ENCODE data around the gene TMEM236.

TMEM236 gene

GRCh38 chr10:17737027-17737965 lies 14.7 kb upstream of the TMEM236 start:
- TF ChIP-seq RAD21 (IDR thresholded peaks at IDR 0.05; ENCODE audit: low read depth) (peak; percentile 41; the same call in 1 of the 2 replicates), TAF1 (IDR thresholded peaks at IDR 0.05; ENCODE audit: low read depth) (no peak)

DNA sequence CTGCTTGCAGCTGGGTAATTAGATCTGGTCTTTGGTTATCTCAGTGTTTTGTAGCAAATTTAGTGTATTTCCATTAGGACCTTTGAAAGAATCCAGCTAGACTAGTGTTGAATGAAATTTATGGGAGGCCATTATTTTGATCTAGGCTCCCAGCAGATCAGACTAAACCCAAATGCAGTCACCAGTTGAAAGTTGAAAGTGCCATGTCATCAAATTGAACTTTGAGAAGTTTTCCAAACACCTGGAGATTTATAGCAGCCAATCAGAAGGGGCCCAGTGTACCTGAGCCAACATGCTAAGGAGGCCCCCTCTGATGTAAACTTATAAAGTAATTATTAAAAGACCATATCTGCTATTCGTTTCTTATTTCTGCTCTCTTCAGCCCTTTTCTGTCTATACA lies 11.3 kb upstream of the TMEM236 start:
- no peak for TF ChIP-seq ZBTB7A (IDR thresholded peaks at IDR 0.05; ENCODE audit: low read depth)
- TF ChIP-seq, protein P1, sequence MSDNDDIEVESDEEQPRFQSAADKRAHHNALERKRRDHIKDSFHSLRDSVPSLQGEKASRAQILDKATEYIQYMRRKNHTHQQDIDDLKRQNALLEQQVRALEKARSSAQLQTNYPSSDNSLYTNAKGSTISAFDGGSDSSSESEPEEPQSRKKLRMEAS (IDR thresholded peaks at IDR 0.05): no peak
- TF ChIP-seq REST (IDR thresholded peaks at IDR 0.05; ENCODE audit: low read depth): no peak
- TF ChIP-seq EGR1 (IDR thresholded peaks at IDR 0.05): no peak
- no peak for TF ChIP-seq RAD21 (IDR thresholded peaks at IDR 0.05; ENCODE audit: low read depth)
- TF ChIP-seq YY1 (IDR thresholded peaks at IDR 0.05; ENCODE audit: low read depth): no peak
- TF ChIP-seq CREB1 (IDR thresholded peaks at IDR 0.05; ENCODE audit: low read depth): no peak
- TF ChIP-seq EP300 (IDR thresholded peaks at IDR 0.05; ENCODE audit: borderline replicate concordance): no peak
- TF ChIP-seq USF1 (IDR thresholded peaks at IDR 0.05): no peak
- no peak for TF ChIP-seq TAF1 (IDR thresholded peaks at IDR 0.05; ENCODE audit: low read depth)
- no peak for TF ChIP-seq TEAD4 (IDR thresholded peaks at IDR 0.05)
- TF ChIP-seq NFIC (IDR thresholded peaks at IDR 0.05): no peak
- no peak for TF ChIP-seq CEBPB (IDR thresholded peaks at IDR 0.05)
- no peak for TF ChIP-seq TCF12 (IDR thresholded peaks at IDR 0.05; ENCODE audit: low read depth)
- TF ChIP-seq FOXM1 (IDR thresholded peaks at IDR 0.05; ENCODE audit: borderline replicate concordance, low read depth): no peak

GRCh38 chr10:17742918-17743317 lies 9.1 kb upstream of the TMEM236 start:
- no peak for TF ChIP-seq TAF1 (IDR thresholded peaks at IDR 0.05; ENCODE audit: low read depth)
- peak; percentile 53 for TF ChIP-seq RAD21 (IDR thresholded peaks at IDR 0.05; ENCODE audit: low read depth)

GRCh38 chr10:17743437-17743836 lies 8.6 kb upstream of the TMEM236 start:
- TF ChIP-seq FOXM1 (IDR thresholded peaks at IDR 0.05; ENCODE audit: borderline replicate concordance, low read depth) (no peak), TEAD4 (IDR thresholded peaks at IDR 0.05) (no peak), EGR1 (IDR thresholded peaks at IDR 0.05) (no peak), USF1 (IDR thresholded peaks at IDR 0.05) (no peak), CEBPB (IDR thresholded peaks at IDR 0.05) (no peak), RAD21 (IDR thresholded peaks at IDR 0.05; ENCODE audit: low read depth) (no peak), TCF12 (IDR thresholded peaks at IDR 0.05; ENCODE audit: low read depth) (no peak), YY1 (IDR thresholded peaks at IDR 0.05; ENCODE audit: low read depth) (no peak), ZBTB7A (IDR thresholded peaks at IDR 0.05; ENCODE audit: low read depth) (no peak), NFIC (IDR thresholded peaks at IDR 0.05) (no peak), EP300 (IDR thresholded peaks at IDR 0.05; ENCODE audit: borderline replicate concordance) (no peak), CREB1 (IDR thresholded peaks at IDR 0.05; ENCODE audit: low read depth) (no peak), TAF1 (IDR thresholded peaks at IDR 0.05; ENCODE audit: low read depth) (no peak), REST (IDR thresholded peaks at IDR 0.05; ENCODE audit: low read depth) (no peak)
- TF ChIP-seq, protein P1 (IDR thresholded peaks at IDR 0.05): no peak

- TF ChIP-seq TAF1 (IDR thresholded peaks at IDR 0.05; ENCODE audit: low read depth): no peak
- no peak for TF ChIP-seq EP300 (IDR thresholded peaks at IDR 0.05; ENCODE audit: borderline replicate concordance)
- no peak for TF ChIP-seq CREB1 (IDR thresholded peaks at IDR 0.05; ENCODE audit: low read depth)
- no peak for TF ChIP-seq NFIC (IDR thresholded peaks at IDR 0.05)
- TF ChIP-seq EGR1 (IDR thresholded peaks at IDR 0.05): no peak
- TF ChIP-seq REST (IDR thresholded peaks at IDR 0.05; ENCODE audit: low read depth): no peak
- TF ChIP-seq USF1 (IDR thresholded peaks at IDR 0.05): no peak
- TF ChIP-seq RAD21 (IDR thresholded peaks at IDR 0.05; ENCODE audit: low read depth): no peak
Measured at GRCh38 chr10:17744341-17744861, 7.6 kb upstream of the TMEM236 start.

Measured in Ishikawa (cell line).